ENCODE data around the gene LYPD4.
A peak's percentile ranks its signal among the peaks of the same experiment; 100 is the strongest.

Gene LYPD4

GRCh38 chr19:41872775-41873647, 28.5 kb upstream of the LYPD4 start:
- DNase-seq = peak in 1 of 2 experiments; percentile 67

GRCh38 chr19:41872384-41872774, 27.9 kb upstream of the LYPD4 start:
- DNase-seq = no peak

GRCh38 chr19:41871573-41872383, 27.3 kb upstream of the LYPD4 start:
- DNase-seq = no peak

GRCh38 chr19:41870401-41870873, 26.0 kb upstream of the LYPD4 start:
- DNase-seq = no peak

GRCh38 chr19:41869374-41869955, 25.0 kb upstream of the LYPD4 start:
- no peak for DNase-seq

- DNase-seq = no peak
Measured at GRCh38 chr19:41868989-41869300, 24.5 kb upstream of the LYPD4 start.

- DNase-seq = no peak
Measured at GRCh38 chr19:41868120-41868988, 23.9 kb upstream of the LYPD4 start.

- DNase-seq = no peak
Measured at GRCh38 chr19:41866284-41866683, 21.8 kb upstream of the LYPD4 start.

GRCh38 chr19:41864374-41864773, 19.9 kb upstream of the LYPD4 start:
- DNase-seq = no peak

GRCh38 chr19:41863209-41863931, 18.9 kb upstream of the LYPD4 start:
- no peak for DNase-seq

GRCh38 chr19:41862445-41862986, 18.0 kb upstream of the LYPD4 start:
- no peak for DNase-seq

- DNase-seq = no peak
Measured at GRCh38 chr19:41861846-41862245, 17.4 kb upstream of the LYPD4 start.

GRCh38 chr19:41861116-41861768, 16.8 kb upstream of the LYPD4 start:
- DNase-seq = no peak

- DNase-seq = no peak
Measured at GRCh38 chr19:41860419-41861115, 16.1 kb upstream of the LYPD4 start.

GRCh38 chr19:41859618-41860418, 15.3 kb upstream of the LYPD4 start, which contains the start of gene RPS19:
TSS of gene RPS19 (plus strand) at chr19:41860255. CDS start at chr19:41860775, 520 bp downstream.
- DNase-seq = peak; percentile 98 to 99

GRCh38 chr19:41859213-41859617, 14.7 kb upstream of the LYPD4 start:
- DNase-seq = no peak

GRCh38 chr19:41853768-41854167, 9.3 kb upstream of the LYPD4 start:
- DNase-seq = no peak

GRCh38 chr19:41853344-41853743, 8.9 kb upstream of the LYPD4 start:
- DNase-seq = no peak

- no peak for DNase-seq
Measured at GRCh38 chr19:41851456-41851855, 7.0 kb upstream of the LYPD4 start.
